H9 (cell line): ENCODE data around the gene TTC28. TPM values are rescaled to one million over a fixed set of nuclear protein-coding genes. Genes with fewer than 3 reads are reported as not detected.

Source experiments
- DNase-seq: peaks from one replicate; pipeline ENCODE4 v3.0.0-alpha.2; 2017
- H2AFZ ChIP-seq: one replicate; pipeline ENCODE4 v1.6.1; 2013; ENCODE audit warnings: mild to moderate bottlenecking, low read length, control low read depth, moderate library complexity
- H2AK5ac ChIP-seq: 2 replicates; pipeline ENCODE4 v1.6.1; 2013; ENCODE audit warnings: low read length, control low read depth, mixed read lengths; ENCODE audit not compliant: insufficient read length
- H2BK120ac ChIP-seq: one replicate; pipeline ENCODE4 v1.6.1; 2013; ENCODE audit warnings: low read depth, mild to moderate bottlenecking, low read length, control low read depth, inconsistent platforms; ENCODE audit not compliant: poor library complexity, severe bottlenecking
- H2BK12ac ChIP-seq: 2 replicates; pipeline ENCODE4 v1.6.1; 2013; ENCODE audit warnings: low read length, control low read depth, mixed read lengths, low read depth; ENCODE audit not compliant: insufficient read length
- H2BK15ac ChIP-seq: 2 replicates; pipeline ENCODE4 v1.6.1; 2013; ENCODE audit warnings: low read depth, low read length, control low read depth
- H2BK20ac ChIP-seq: one replicate; pipeline ENCODE4 v1.6.1; 2013; ENCODE audit warnings: low read depth, mild to moderate bottlenecking, low read length, control low read depth, inconsistent platforms; ENCODE audit not compliant: poor library complexity, severe bottlenecking
- H2BK5ac ChIP-seq: 2 replicates; pipeline ENCODE4 v1.6.1; 2013; ENCODE audit warnings: low read length, control low read depth, mixed read lengths; ENCODE audit not compliant: insufficient read length
- H3K14ac ChIP-seq: 2 replicates; pipeline ENCODE4 v1.6.1; 2013; ENCODE audit warnings: low read length, control low read depth; ENCODE audit not compliant: insufficient read depth
- H3K18ac ChIP-seq: 2 replicates; pipeline ENCODE4 v1.6.1; 2013; ENCODE audit warnings: low read depth, mild to moderate bottlenecking, mixed read lengths, low read length, control low read depth; ENCODE audit not compliant: insufficient read length
- H3K23ac ChIP-seq: 2 replicates; pipeline ENCODE4 v1.6.1; 2013; ENCODE audit warnings: low read length, control low read depth, mixed read lengths, low read depth; ENCODE audit not compliant: insufficient read length
- H3K23me2 ChIP-seq: 2 replicates; pipeline ENCODE4 v1.6.1; 2013; ENCODE audit warnings: low read depth, mild to moderate bottlenecking, mixed read lengths, low read length, control low read depth; ENCODE audit not compliant: insufficient read length, poor library complexity, severe bottlenecking
- H3K27ac ChIP-seq: 2 replicates; pipeline ENCODE4 v1.5.1; 2013; ENCODE audit warnings: low read length, control low read depth, mixed read lengths, low read depth; ENCODE audit not compliant: insufficient read length
- H3K27me3 ChIP-seq: 2 replicates; pipeline ENCODE4 v1.6.1; 2013; ENCODE audit warnings: low read length, control low read depth, inconsistent platforms; ENCODE audit not compliant: insufficient read depth
- H3K4ac ChIP-seq: 2 replicates; pipeline ENCODE4 v1.6.1; 2013; ENCODE audit warnings: low read depth, mild to moderate bottlenecking, control low read depth, inconsistent platforms, low read length, moderate library complexity
- H3K4me1 ChIP-seq: 2 replicates; pipeline ENCODE4 v1.6.1; 2013; ENCODE audit warnings: low read length, control low read depth, inconsistent platforms; ENCODE audit not compliant: insufficient read depth
- H3K4me2 ChIP-seq: 2 replicates; pipeline ENCODE4 v1.6.1; 2013; ENCODE audit warnings: low read length, control low read depth, mixed read lengths; ENCODE audit not compliant: insufficient read length, insufficient read depth
- H3K56ac ChIP-seq: 2 replicates; pipeline ENCODE4 v1.6.1; 2013; ENCODE audit warnings: low read depth, mild to moderate bottlenecking, mixed read lengths, low read length, control low read depth; ENCODE audit not compliant: insufficient read length
- H3K79me1 ChIP-seq: 2 replicates; pipeline ENCODE4 v1.6.1; 2013; ENCODE audit warnings: low read depth, mild to moderate bottlenecking, moderate library complexity, low read length, control low read depth, inconsistent platforms; ENCODE audit not compliant: insufficient read depth, poor library complexity, severe bottlenecking
- H3K79me2 ChIP-seq: 2 replicates; pipeline ENCODE4 v1.6.1; 2013; ENCODE audit warnings: low read length, control low read depth, inconsistent platforms; ENCODE audit not compliant: insufficient read depth
- H3K9ac ChIP-seq: 2 replicates; pipeline ENCODE4 v1.6.1; 2013; ENCODE audit warnings: low read length, control low read depth, mixed read lengths; ENCODE audit not compliant: insufficient read length; ENCODE audit errors: extremely low read depth
- H3K9me3 ChIP-seq: one replicate; pipeline ENCODE4 v1.6.1; 2013; ENCODE audit warnings: low read depth, low read length, inconsistent platforms; ENCODE audit not compliant: control insufficient read depth
- H3T11ph ChIP-seq: one replicate; pipeline ENCODE4 v1.6.1; 2013; ENCODE audit warnings: mild to moderate bottlenecking, low read length, control low read depth, inconsistent platforms
- H4K20me1 ChIP-seq: one replicate; pipeline ENCODE4 v1.6.1; 2013; ENCODE audit not compliant: control insufficient read depth, insufficient read length, insufficient read depth
- H4K5ac ChIP-seq: 2 replicates; pipeline ENCODE4 v1.6.1; 2013; ENCODE audit warnings: low read depth, mild to moderate bottlenecking, mixed read lengths, low read length, control low read depth; ENCODE audit not compliant: insufficient read length
- H4K8ac ChIP-seq: replicated peaks from 2 replicates; pipeline ENCODE4 v1.6.1; 2013; ENCODE audit warnings: low read length, control low read depth, mixed read lengths, low read depth; ENCODE audit not compliant: insufficient read length
- H4K91ac ChIP-seq: 2 replicates; pipeline ENCODE4 v1.6.1; 2013; ENCODE audit warnings: low read depth, mild to moderate bottlenecking, moderate library complexity, mixed read lengths, low read length, control low read depth; ENCODE audit not compliant: insufficient read length
- H3K27ac Mint-ChIP-seq, 3 experiments: 2 replicates in 2 of 3; 3 replicates in 1 of 3; pipeline ENCODE4 v1.8.0; 2020 to 2021; ENCODE audit warnings: mixed read lengths in 3 of 3, mild to moderate bottlenecking in 1 of 3, moderate library complexity in 1 of 3
- H3K27me3 Mint-ChIP-seq: 2 replicates; pipeline ENCODE4 v1.8.0; 2021; ENCODE audit warnings: low read depth, mild to moderate bottlenecking, moderate library complexity, mixed read lengths
- H3K36me3 Mint-ChIP-seq, 3 experiments: 2 replicates in 2 of 3; 3 replicates in 1 of 3; pipeline ENCODE4 v1.8.0; 2020 to 2021; ENCODE audit warnings: low read depth in 3 of 3, mixed read lengths in 3 of 3; ENCODE audit not compliant: insufficient read depth in 1 of 3
- H3K4me1 Mint-ChIP-seq, 2 experiments: 2 replicates each; pipeline ENCODE4 v1.8.0; 2020; ENCODE audit warnings: mixed read lengths in 2 of 2
- H3K4me3 Mint-ChIP-seq, 2 experiments: 2 replicates in 1 of 2; 3 replicates in 1 of 2; pipeline ENCODE4 v1.8.0; 2020 to 2021; ENCODE audit warnings: mild to moderate bottlenecking in 2 of 2, mixed read lengths in 2 of 2, moderate library complexity in 1 of 2
- H3K9me3 Mint-ChIP-seq, 2 experiments: 2 replicates in 1 of 2; 3 replicates in 1 of 2; pipeline ENCODE4 v1.8.0; 2020; ENCODE audit warnings: mild to moderate bottlenecking in 2 of 2, mixed read lengths in 2 of 2, moderate library complexity in 1 of 2
- CTCF ChIP-seq: fragments of 200-600 bp; sonication (generic); conservative IDR thresholded peaks from 3 replicates; pipeline ENCODE4 v1.8.0; 2021; ENCODE audit warnings: antibody characterized with exemption, mild to moderate bottlenecking
- WGBS: extraction: QIAGEN DNeasy Blood & Tissue Kit; methylation state at CpG from one replicate; pipeline ENCODE4 v1.1.7; 2013; ENCODE audit warnings: missing lambda C conversion rate, low lambda C conversion rate, mixed read lengths; ENCODE audit not compliant: insufficient read length; ENCODE audit errors: extremely low coverage; 5-methylcytosine and 5-hydroxymethylcytosine counted together
- total RNA-seq: library from RNA; stranded (reverse); gene quantifications from 2 replicates; pipeline ENCODE4 v1.2.1, GENCODE V29; 2021

Gene TTC28
- total RNA-seq, 1 experiment from 2014 or later = 13.6 TPM

- no peak overlapping the region for H3K27ac ChIP-seq
- H3K23me2 ChIP-seq = no peaks in the 10 kb centered on the region
- Mint-ChIP-seq H3K27me3 (no peaks in the 10 kb centered on the region), H3K9me3 (no peaks in the 10 kb centered on the region), H3K4me3 (no peak overlapping the region), H3K4me1 (no peaks in the 10 kb centered on the region), H3K27ac (no peak overlapping the region), H3K36me3 (no peaks in the 10 kb centered on the region)
- no peak overlapping the region for H3T11ph ChIP-seq
- no peak overlapping the region for H2BK12ac ChIP-seq
- H2BK5ac ChIP-seq = no peak overlapping the region
- H2BK120ac ChIP-seq = no peak overlapping the region
- no peaks in the 10 kb centered on the region for H3K27me3 ChIP-seq
- H3K9ac ChIP-seq = no peak overlapping the region
- H2BK15ac ChIP-seq = no peak overlapping the region
- no peak overlapping the region for H4K91ac ChIP-seq
- no peak for DNase-seq
- no peak overlapping the region for H2AFZ ChIP-seq
- H4K8ac ChIP-seq = no peak overlapping the region
- no peak overlapping the region for H3K18ac ChIP-seq
- H3K14ac ChIP-seq = no peak overlapping the region
- no peak overlapping the region for H3K23ac ChIP-seq
- H3K4me2 ChIP-seq = no peak overlapping the region
- H3K79me1 ChIP-seq = no peaks in the 10 kb centered on the region
- H3K4me1 ChIP-seq = no peaks in the 10 kb centered on the region
- H2AK5ac ChIP-seq = no peak overlapping the region
- no peak overlapping the region for H3K56ac ChIP-seq
- H4K20me1 ChIP-seq = no peaks in the 10 kb centered on the region
- H3K79me2 ChIP-seq = no peaks in the 10 kb centered on the region
- H2BK20ac ChIP-seq = no peak overlapping the region
- peak; percentile 86 for TF ChIP-seq CTCF
- H4K5ac ChIP-seq = no peak overlapping the region
- no peaks in the 10 kb centered on the region for H3K9me3 ChIP-seq
- no CpG with 5 or more reads among the region's 4 CpGs for WGBS
- H3K4ac ChIP-seq = no peak overlapping the region
Observed at GRCh38 chr22:28594797-28595462, 84.7 kb downstream of the TTC28 start.
